Hindlimb muscle (tissue), 1 donor: Measurements from ENCODE around the gene MYO5A. TPM values are rescaled to one million over a fixed set of nuclear protein-coding genes. Genes with fewer than 3 reads are reported as not detected.

Source experiments
- DNase-seq: peaks from one replicate; pipeline ENCODE4 v3.0.0-alpha.2; 2013
- polyA plus RNA-seq: library from polyadenylated mRNA; unstranded; fragments of 120-200 nt; gene quantifications from one replicate; pipeline ENCODE4 v1.2.1, GENCODE V29; 2013; ENCODE audit not compliant: insufficient read length

The MYO5A gene
- polyA plus RNA-seq, 1 donor: 7.0 TPM

DNA sequence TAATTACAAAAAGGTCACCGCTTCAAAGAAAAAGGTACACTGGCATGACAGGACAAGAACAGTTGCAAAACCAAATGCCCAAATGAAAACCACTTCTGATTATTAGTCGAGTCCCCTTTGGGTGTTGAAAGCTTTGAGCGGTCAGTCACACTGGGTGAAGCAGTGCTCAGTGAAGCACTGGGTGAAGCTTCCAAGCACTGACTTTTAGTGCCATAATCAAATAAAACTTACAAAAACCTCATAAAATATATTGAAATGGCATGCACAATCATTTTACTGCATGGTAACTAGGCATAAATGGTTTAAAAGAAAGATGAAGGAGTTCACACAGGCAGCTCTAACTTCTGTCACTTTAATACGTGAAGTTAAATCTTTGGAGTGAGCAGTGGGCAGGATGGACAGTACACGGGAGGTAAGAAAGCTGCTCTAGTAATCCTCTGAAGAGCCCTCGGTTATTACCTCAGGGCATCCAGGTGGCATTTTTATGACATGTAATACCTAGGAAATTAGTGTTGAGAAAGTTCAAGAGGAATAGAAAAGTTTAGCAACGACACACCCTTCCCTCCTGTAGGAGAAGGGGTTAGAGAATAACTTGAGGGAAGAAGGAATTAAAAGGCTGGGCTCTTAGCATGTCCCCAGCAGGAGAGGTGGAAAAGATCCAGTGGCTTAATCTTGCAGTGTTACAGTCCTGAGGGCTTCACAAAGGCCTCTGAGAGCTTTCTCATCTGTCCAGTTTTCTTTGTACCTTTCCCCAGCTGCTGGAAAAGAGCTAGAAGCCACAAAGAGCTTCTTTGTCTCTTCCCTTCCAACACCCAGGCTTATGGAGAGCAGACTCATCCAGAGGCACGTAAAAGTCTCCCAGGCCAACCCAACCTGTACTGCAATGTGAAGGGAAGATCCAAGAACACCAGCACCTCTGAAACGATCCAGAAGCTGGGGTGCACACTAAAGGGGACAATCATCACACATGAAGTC is 168.2 kb downstream of the MYO5A start:
- DNase-seq: no peak

DNA sequence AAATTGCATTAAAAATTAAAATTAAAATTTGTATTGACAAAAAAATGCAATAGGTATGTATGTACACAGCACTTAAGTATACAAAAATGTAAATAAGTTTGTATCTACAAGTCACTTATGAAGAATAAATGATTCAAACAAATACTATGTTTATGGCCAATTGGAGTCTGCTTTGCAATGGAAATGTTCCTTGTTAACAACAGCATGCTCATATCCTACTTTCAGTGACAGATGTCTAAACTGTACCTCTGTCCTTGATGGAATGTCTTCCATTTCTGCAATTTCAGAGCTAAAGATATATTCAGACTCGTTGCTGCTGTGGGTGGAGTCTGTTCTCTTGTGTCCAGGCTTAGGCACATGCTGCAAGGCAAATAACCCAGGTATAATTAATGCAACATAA is 169.0 kb downstream of the MYO5A start:
- DNase-seq: no peak

- DNase-seq: no peak
These were observed 170.7 kb downstream of the MYO5A start for GRCh38 chr15:52357949-52358348.

GRCh38 chr15:52352086-52352485 is 176.6 kb downstream of the MYO5A start:
- no peak for DNase-seq

DNA sequence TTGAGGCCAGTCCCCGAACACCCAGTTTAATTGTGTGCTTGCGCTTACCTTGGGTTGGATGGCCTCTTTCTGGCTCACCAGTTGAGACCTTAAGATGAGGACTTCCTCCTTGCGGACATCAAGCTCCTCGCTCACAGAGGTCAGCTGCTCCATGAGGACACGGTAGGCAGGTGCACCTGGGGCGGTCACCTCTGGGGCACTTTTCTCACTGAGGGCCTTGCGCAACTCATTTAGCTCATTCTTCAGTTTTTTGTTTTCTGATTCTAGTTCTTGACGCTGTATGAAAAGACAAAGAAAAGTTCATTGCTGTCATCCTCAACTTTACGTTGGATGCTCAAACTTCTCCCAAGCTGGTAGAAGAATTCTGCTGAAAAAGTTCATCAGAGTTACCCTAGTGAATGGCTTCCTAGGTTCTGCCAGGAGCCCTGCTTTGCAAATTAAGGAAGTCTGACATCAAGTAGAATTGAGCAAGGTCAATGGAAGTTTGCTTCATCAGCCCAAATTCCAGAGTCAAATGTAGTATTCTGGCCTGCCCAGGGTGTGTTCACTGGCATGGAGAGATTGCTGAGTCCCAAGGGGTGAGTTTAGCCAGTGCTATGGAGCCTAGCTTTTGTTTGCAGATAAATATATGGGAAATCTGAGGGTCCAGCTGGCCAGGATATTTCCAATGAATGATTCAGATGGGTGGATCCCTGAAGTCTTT is 177.3 kb downstream of the MYO5A start:
- no peak for DNase-seq

DNA sequence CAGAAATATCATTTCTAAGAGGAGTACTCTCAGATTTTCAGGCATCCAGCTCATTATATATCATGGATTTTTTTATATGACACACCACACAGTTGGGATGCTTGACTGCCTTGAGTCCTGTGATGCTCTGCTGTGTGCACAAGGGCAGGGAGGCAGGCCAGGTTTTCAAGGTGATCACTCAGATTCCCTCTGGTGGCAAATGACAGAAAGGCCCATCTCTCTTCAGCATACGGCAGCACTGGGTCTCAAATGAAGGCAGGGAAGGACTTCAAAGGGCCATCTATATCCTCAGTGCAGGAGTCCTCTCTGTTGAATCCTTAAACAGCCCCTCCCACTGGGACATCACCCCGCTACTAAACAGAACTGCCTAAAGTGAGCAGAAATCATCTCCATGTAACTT is 178.3 kb downstream of the MYO5A start:
- no peak for DNase-seq

GRCh38 chr15:52349052-52349700 is 179.5 kb downstream of the MYO5A start:
- no peak for DNase-seq

DNA sequence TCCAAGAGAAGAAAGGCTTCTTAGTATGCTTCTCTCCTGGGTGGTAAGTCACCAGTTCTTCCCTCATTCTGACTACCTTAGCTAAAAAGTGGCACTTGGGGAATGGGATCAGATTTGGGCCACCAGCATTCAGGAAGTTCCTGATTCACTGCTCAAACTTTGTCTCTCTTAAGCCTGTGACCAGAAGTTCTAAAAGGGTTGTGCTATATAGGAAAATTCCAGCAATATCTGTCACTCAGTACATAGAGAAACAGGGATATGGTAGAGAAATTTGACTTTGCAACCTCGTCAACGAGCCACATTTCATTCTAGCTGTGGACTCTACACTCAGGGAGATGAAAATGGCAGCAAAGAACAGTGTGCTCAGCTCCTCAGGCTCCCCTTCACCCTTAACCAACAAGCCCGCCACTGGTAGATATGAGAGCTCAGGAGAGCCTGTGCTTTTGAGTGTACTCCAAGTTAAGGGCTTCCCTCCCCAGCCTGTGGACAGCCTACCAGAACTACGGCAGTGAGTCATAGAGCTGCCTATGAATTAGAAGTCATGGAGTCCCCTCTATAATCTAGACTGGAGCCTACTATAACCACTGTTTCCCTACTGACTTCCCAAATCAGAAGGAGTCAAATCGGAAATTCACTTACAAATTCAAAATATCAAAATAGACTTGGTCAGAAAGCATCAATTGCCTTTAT is 180.5 kb downstream of the MYO5A start:
- DNase-seq: no peak

DNA sequence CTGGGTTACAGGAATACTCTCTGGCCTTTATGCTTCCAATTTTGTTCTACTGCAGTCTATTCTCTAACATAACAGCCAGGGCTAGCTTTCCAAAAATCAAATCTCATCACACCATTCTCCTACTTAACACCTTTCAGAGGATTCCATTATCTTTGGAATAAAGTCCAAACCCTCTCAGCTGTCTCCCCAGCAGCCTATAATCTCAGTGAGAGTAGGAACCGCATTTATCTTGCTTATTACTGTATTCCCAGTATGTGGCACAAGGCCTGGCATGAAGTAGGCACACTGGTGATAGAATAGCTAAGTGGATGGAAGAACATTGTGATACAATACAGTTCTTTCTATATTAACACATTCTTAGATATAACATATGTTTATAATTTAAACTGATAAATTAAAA is 184.1 kb downstream of the MYO5A start:
- no peak for DNase-seq

DNA sequence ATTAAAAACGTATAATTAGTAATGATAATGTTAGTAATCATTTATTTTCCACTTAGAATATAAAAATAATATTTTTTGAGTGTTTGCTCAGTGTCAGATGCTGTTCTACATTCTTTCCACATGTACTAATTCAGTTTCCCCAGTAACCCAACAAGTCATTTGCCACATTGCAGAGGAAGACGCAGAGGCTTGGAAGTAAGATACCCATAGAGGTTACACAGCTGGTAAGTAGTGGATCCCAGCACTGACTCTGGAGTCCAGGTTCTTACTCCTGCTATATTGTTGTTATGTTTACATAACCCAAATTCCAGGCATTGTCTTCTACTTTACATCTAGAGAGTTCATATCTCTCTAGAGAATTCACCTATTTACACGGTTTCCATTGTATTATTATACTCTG is 184.8 kb downstream of the MYO5A start:
- DNase-seq: no peak

- peak; percentile 17 for DNase-seq
These were observed 188.6 kb downstream of the MYO5A start for GRCh38 chr15:52340093-52340492.

- no peak for DNase-seq
These were observed 189.8 kb downstream of the MYO5A start for GRCh38 chr15:52338891-52339290.

GRCh38 chr15:52338058-52338457 is 190.6 kb downstream of the MYO5A start:
- DNase-seq: no peak

GRCh38 chr15:52337198-52337853 is 191.4 kb downstream of the MYO5A start:
- no peak for DNase-seq

DNA sequence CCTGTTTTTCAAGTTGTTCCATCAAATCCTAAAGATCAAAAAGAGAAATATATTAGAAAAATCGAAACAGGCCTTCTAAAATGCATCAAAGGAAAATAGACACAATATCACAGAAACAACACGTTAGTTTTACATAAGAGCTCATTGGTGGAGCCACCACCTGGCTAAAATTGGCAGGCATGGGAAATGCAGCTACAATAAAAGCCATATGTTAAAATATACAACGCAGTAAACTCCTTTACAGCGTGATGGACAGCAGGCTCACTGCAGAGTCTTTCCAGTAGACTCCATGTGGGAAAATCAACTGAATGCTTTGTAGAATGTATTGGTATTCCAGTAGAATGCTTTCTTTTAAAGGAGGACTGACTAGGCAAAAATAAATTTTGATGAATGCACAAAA is 192.2 kb downstream of the MYO5A start:
- no peak for DNase-seq

DNA sequence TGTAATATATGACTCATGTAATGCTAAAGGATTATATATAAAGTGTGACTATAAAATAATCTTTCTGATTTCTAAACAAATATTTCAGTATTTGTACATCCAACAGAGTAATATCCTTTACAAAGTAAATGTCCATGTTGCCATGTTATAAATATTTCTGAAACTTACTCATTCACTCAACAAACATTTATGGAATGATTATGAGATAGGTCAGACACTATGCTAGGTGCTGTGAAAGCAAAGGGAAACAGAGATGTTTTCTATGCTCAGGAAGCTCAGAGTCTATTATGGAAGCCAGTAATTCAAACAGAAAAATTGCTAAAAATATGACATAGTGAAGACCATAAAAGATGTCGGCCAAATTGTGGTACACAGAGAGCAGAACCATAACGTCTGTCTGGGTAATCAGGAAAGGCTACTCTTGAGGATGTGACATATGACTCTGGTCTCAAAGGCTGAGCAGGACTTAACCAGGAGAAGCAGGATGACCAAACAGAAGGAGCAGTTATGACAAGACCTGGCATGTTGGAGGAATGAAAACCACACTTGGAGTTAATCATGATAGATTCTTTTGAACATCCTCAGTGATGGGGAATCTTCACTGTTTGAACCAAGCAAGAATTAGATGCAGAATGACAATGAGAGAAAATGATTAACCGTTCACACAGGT is 194.1 kb downstream of the MYO5A start:
- DNase-seq: no peak

DNA sequence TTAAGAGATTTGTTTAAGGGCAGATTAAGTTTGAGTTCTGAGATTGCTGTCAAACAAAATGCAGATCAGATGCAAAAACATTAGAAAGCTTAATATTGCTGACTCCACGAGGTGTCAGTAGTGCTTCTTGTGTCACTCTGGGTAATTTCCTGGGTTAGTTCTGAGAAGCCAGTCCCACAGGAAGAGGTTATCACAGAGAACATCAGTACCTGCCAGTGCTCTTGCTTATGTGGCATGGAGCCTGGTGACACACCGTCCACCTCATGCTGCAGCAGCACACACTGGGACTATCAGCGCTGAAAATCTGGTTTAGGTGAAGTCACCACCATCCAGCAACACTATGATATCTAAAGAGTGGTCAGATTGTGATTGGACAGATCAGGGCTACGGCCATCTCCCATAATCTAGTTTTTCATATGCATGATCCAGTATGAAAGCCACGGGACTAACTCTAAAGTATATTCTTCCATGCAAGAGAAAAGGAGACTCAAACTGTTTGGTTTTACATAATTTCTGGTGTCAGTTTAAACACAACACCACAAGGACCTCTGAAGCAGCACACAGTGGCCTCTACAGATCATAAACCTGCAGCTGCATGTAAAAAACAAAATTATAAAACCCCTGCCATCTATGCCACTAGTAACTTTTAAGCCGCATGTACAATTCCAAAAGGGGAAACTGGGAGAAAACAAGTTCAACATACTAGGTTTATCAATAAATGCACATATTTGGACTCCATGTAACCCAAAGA is 197.0 kb downstream of the MYO5A start:
- DNase-seq: peak; percentile 17

DNA sequence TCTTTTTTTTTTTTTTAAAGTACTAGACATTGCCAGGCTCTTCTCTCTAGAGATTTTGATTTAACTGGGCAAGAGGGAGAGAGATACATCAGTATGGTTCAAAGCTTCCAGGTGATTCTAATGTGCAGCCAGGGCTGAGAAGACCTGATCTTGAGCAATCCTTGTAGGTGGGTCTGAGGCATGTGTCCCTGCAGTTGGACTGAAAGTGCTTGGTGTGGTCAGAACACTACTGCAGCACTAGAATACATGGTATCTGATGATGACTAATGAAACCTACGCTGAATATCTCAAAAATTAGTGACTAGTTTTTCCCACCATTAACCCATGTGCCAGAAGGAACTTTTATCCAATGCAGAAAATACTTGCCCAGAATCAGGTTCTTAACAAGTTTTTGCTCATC is 198.7 kb downstream of the MYO5A start:
- DNase-seq: no peak

DNA sequence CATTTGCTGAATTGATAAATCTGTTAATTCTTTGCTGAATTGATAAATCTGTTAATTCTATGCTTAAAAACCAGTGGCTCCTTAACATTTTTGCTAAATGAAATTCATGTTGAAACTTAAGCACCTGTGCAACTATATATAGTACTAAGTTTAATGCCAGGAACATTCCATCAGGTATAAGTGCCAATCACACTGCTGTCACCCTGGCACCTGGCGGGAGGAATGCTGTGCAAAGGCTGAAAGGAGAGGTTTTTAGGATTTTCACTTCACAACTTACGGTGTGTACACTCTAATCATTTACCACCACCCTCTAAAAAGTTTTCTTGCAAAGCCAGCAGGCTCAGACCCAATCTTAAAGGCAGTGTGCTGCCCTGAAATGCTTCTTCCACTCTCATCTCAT is 199.5 kb downstream of the MYO5A start:
- DNase-seq: no peak

DNA sequence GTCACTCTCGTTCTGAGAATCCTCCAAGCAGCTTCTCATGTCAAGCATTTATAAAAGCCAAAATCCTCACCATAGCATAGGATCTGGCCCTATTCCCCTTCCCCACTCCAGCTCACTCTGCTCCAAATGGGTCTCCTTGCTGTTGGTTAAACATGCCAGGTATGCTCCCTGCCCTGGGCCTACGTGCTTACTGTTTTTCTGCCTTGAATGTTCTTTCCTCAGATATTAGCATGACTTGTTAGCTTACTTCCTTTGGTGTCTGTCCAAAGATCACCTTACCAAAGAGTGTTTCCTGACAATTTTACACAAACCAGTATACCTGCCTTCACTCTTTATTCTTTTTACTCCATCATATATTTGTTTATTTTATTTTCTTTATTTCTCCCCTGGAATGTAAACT is 200.0 kb downstream of the MYO5A start:
- DNase-seq: no peak

- DNase-seq: no peak
These were observed 201.9 kb downstream of the MYO5A start for GRCh38 chr15:52326756-52327155.
